ENCODE data around the gene ERCC2. TPM values are rescaled to one million over a fixed set of nuclear protein-coding genes. Genes with fewer than 3 reads are reported as not detected.
"Not testable (repeated sequence)": the region's sequence is repeated elsewhere in the genome, so short reads cannot be mapped to it uniquely, and the experiment has no call there.

Gene ERCC2
- total and polyA plus RNA-seq, 4 donors = 3.3 to 8.7 (median 8.2) TPM

DNA sequence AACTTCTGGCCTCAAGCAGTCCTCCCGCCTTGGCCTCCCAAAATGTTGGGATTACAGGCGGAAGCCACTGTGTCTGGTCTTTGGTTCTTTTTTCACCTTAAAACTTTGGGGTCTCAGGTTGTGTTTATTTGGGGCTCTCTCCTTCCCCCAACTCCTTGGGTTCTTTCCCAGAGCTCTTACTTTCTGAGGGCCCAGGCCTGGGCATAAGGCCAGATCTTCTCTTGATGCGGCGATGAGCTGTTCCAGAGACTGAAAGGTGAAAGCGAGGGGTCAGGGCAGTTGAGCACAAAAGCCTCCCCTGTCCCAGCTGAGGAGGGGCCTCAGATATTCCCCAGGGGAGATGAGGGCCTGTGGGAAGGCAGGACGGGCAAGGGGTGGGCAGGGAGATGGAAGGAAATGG is 43.1 kb upstream of the ERCC2 start:
- TF ChIP-seq, protein P1, sequence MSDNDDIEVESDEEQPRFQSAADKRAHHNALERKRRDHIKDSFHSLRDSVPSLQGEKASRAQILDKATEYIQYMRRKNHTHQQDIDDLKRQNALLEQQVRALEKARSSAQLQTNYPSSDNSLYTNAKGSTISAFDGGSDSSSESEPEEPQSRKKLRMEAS (IDR thresholded peaks at IDR 0.05) = no peak
- TF ChIP-seq EGR1 (IDR thresholded peaks at IDR 0.05; ENCODE audit: low read depth in 2 of 2) (no peak), HNF4G (IDR thresholded peaks at IDR 0.05) (no peak), YY1 (IDR thresholded peaks at IDR 0.05) (no peak), JUND (IDR thresholded peaks at IDR 0.05) (no peak), SP1 (IDR thresholded peaks at IDR 0.05) (no peak), GABPA (IDR thresholded peaks at IDR 0.05 in 1 of 2, conservative IDR thresholded peaks at IDR 0.05 in 1 of 2) (no peak), NR2F2 (IDR thresholded peaks at IDR 0.05) (no peak), FOXA1 (IDR thresholded peaks at IDR 0.05) (no peak), TAF1 (conservative IDR thresholded peaks at IDR 0.05) (no peak), RAD21 (IDR thresholded peaks at IDR 0.05) (no peak), HNF4A (conservative IDR thresholded peaks at IDR 0.05) (no peak), FOXA2 (IDR thresholded peaks at IDR 0.05) (no peak), RXRA (IDR thresholded peaks at IDR 0.05) (no peak)
- TF ChIP-seq, protein P2, sequence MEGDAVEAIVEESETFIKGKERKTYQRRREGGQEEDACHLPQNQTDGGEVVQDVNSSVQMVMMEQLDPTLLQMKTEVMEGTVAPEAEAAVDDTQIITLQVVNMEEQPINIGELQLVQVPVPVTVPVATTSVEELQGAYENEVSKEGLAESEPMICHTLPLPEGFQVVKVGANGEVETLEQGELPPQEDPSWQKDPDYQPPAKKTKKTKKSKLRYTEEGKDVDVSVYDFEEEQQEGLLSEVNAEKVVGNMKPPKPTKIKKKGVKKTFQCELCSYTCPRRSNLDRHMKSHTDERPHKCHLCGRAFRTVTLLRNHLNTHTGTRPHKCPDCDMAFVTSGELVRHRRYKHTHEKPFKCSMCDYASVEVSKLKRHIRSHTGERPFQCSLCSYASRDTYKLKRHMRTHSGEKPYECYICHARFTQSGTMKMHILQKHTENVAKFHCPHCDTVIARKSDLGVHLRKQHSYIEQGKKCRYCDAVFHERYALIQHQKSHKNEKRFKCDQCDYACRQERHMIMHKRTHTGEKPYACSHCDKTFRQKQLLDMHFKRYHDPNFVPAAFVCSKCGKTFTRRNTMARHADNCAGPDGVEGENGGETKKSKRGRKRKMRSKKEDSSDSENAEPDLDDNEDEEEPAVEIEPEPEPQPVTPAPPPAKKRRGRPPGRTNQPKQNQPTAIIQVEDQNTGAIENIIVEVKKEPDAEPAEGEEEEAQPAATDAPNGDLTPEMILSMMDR (IDR thresholded peaks at IDR 0.05; ENCODE audit: low read depth, low read length, missing input control) = no peak
- TF ChIP-seq, protein P3, sequence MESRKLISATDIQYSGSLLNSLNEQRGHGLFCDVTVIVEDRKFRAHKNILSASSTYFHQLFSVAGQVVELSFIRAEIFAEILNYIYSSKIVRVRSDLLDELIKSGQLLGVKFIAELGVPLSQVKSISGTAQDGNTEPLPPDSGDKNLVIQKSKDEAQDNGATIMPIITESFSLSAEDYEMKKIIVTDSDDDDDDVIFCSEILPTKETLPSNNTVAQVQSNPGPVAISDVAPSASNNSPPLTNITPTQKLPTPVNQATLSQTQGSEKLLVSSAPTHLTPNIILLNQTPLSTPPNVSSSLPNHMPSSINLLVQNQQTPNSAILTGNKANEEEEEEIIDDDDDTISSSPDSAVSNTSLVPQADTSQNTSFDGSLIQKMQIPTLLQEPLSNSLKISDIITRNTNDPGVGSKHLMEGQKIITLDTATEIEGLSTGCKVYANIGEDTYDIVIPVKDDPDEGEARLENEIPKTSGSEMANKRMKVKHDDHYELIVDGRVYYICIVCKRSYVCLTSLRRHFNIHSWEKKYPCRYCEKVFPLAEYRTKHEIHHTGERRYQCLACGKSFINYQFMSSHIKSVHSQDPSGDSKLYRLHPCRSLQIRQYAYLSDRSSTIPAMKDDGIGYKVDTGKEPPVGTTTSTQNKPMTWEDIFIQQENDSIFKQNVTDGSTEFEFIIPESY (IDR thresholded peaks at IDR 0.05) = no peak
- TF ChIP-seq, protein P4, sequence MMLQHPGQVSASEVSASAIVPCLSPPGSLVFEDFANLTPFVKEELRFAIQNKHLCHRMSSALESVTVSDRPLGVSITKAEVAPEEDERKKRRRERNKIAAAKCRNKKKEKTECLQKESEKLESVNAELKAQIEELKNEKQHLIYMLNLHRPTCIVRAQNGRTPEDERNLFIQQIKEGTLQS (IDR thresholded peaks at IDR 0.05) = no peak
- TF ChIP-seq, protein P5, sequence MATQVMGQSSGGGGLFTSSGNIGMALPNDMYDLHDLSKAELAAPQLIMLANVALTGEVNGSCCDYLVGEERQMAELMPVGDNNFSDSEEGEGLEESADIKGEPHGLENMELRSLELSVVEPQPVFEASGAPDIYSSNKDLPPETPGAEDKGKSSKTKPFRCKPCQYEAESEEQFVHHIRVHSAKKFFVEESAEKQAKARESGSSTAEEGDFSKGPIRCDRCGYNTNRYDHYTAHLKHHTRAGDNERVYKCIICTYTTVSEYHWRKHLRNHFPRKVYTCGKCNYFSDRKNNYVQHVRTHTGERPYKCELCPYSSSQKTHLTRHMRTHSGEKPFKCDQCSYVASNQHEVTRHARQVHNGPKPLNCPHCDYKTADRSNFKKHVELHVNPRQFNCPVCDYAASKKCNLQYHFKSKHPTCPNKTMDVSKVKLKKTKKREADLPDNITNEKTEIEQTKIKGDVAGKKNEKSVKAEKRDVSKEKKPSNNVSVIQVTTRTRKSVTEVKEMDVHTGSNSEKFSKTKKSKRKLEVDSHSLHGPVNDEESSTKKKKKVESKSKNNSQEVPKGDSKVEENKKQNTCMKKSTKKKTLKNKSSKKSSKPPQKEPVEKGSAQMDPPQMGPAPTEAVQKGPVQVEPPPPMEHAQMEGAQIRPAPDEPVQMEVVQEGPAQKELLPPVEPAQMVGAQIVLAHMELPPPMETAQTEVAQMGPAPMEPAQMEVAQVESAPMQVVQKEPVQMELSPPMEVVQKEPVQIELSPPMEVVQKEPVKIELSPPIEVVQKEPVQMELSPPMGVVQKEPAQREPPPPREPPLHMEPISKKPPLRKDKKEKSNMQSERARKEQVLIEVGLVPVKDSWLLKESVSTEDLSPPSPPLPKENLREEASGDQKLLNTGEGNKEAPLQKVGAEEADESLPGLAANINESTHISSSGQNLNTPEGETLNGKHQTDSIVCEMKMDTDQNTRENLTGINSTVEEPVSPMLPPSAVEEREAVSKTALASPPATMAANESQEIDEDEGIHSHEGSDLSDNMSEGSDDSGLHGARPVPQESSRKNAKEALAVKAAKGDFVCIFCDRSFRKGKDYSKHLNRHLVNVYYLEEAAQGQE (IDR thresholded peaks at IDR 0.05) = no peak
- 94% methylated on average over 6 of the region's 6 CpGs for WGBS

DNA sequence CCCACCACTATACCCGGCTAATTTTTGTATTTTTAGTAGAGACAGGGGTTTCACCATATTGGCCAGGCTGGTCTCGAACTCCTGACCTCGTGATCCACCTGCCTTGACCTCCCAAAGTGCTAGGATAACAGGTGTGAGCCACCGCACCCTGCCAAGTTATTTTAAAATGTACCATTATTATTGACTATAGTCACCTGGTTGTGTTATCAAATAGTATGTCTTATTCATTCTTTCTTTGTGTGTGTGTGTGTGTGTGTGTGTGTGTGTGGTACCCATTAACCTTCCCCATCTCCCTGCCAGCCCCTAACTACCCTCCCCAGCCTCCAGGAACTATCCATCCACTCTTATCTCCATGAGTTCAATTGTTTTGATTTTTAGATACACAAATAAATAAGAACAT is 40.0 kb upstream of the ERCC2 start:
- WGBS = 97% methylated on average over 4 of the region's 4 CpGs
- peaks cover 0 to 20% (median 12%) of the 10 kb centered on the region in 4 donors for H3K4me1 ChIP-seq (ENCODE audit: control insufficient read depth in 4 of 4, insufficient read depth in 4 of 4, low read length in 3 of 4)
- DNase-seq (ENCODE audit: low spot score); H3K27me3 ChIP-seq (ENCODE audit: control insufficient read depth in 4 of 4, insufficient read depth in 4 of 4, low read length in 3 of 4); H3K4me3 ChIP-seq (ENCODE audit: low read depth in 1 of 3, low read length in 3 of 3); H3K9ac ChIP-seq (ENCODE audit: low read depth in 1 of 2, low read length in 2 of 2); H3K9me3 ChIP-seq (ENCODE audit: control insufficient read depth in 4 of 4, low read length in 3 of 4); H3K27ac ChIP-seq (ENCODE audit: low read depth in 1 of 2, low read length in 2 of 2): not testable (repeated sequence)
- peaks cover 5 to 19% (median 11%) of the 10 kb centered on the region in 4 donors for H3K36me3 ChIP-seq (ENCODE audit: control insufficient read depth in 4 of 4, insufficient read depth in 3 of 4, low read depth in 1 of 4, low read length in 3 of 4)

More for the DNA sequence above, 43.1 kb upstream of the ERCC2 start:
- Histone ChIP-seq H3K27me3 (ENCODE audit: control insufficient read depth in 4 of 4, insufficient read depth in 4 of 4, low read length in 3 of 4) (no peaks in the 10 kb centered on the region), H3K36me3 (ENCODE audit: control insufficient read depth in 4 of 4, insufficient read depth in 3 of 4, low read depth in 1 of 4, low read length in 3 of 4) (peaks cover 5 to 31% (median 17%) of the 10 kb centered on the region in 4 donors), H3K4me1 (ENCODE audit: control insufficient read depth in 4 of 4, insufficient read depth in 4 of 4, low read length in 3 of 4) (no peaks in the 10 kb centered on the region), H3K9ac (ENCODE audit: low read depth in 1 of 2, low read length in 2 of 2) (no peak overlapping the region), H3K9me3 (ENCODE audit: control insufficient read depth in 4 of 4, low read length in 3 of 4) (no peaks in the 10 kb centered on the region), H3K27ac (ENCODE audit: low read depth in 1 of 2, low read length in 2 of 2) (no peak overlapping the region), H3K4me3 (ENCODE audit: low read depth in 1 of 3, low read length in 3 of 3) (no peak overlapping the region)
- DNase-seq (ENCODE audit: low spot score) = no peak

Data from liver (tissue), 9 donors.